Thyroid gland (tissue), 4 donors: ENCODE results near the gene SYNM. TPM values are rescaled to one million over a fixed set of nuclear protein-coding genes. Genes with fewer than 3 reads are reported as not detected.

Source experiments
- DNase-seq, 2 donors: peaks; one replicate each; pipeline ENCODE4 v3.0.0-alpha.2; 2019
- H3K27ac ChIP-seq, 3 donors: fragments of 200-600 bp; sonication (generic); 1 replicate in 2 of 3; 2 replicates in 1 of 3; pipeline ENCODE4 v1.5.1; 2016 to 2019; ENCODE audit warnings: mild to moderate bottlenecking in 1 of 3, moderate library complexity in 1 of 3
- H3K27me3 ChIP-seq: fragments of 200-600 bp; sonication (generic); one replicate; pipeline ENCODE4 v1.5.1; 2019
- H3K36me3 ChIP-seq, 2 donors: fragments of 200-600 bp; sonication (generic); one replicate each; pipeline ENCODE4 v1.5.1; 2016 to 2019
- H3K4me1 ChIP-seq, 2 donors: fragments of 200-600 bp; sonication (generic); one replicate each; pipeline ENCODE4 v1.5.1; 2017 to 2019
- H3K4me3 ChIP-seq, 3 donors: fragments of 200-600 bp; sonication (generic); replicated peaks in 1 of 3; 1 replicate in 2 of 3; 2 replicates in 1 of 3; pipeline ENCODE4 v1.5.1; 2016; ENCODE audit warnings: mild to moderate bottlenecking in 1 of 3
- H3K9me3 ChIP-seq: fragments of 200-600 bp; sonication (generic); one replicate; pipeline ENCODE4 v1.5.1; 2017
- CTCF ChIP-seq, 6 experiments: fragments of 200-600 bp in 3 of 6; fragments of 450-650 bp in 3 of 6; sonication (generic) in 3 of 6; IDR thresholded peaks; one replicate each; pipeline ENCODE4 v1.5.1; 2016 to 2019; ENCODE audit warnings: antibody characterized with exemption in 6 of 6, mild to moderate bottlenecking in 2 of 6, inconsistent platforms in 1 of 6, moderate library complexity in 1 of 6
- POLR2A ChIP-seq, 2 donors: fragments of 450-650 bp; IDR thresholded peaks; one replicate each; pipeline ENCODE4 v1.6.1; 2017; ENCODE audit warnings: antibody characterized with exemption in 2 of 2, mild to moderate bottlenecking in 2 of 2, moderate library complexity in 1 of 2
- WGBS, 2 donors: methylation state at CpG; one replicate each; pipeline ENCODE4 v1.1.5; 2017; 5-methylcytosine and 5-hydroxymethylcytosine counted together
- intact Hi-C: fragments of 100-400 bp; cut with DNase I; formaldehyde crosslinking; loops from one replicate; pipeline ENCODE4 v1.15.1; 2023
- total RNA-seq, 4 donors: library from RNA; depleted of rRNA; stranded (reverse); fragments of >200 nt; gene quantifications; one replicate each; pipeline ENCODE4 v1.2.3, GENCODE V29; 2016

Gene SYNM
- total RNA-seq, 4 donors from 2014 or later, result 14.8 to 24.8 (median 21.5) TPM

DNA sequence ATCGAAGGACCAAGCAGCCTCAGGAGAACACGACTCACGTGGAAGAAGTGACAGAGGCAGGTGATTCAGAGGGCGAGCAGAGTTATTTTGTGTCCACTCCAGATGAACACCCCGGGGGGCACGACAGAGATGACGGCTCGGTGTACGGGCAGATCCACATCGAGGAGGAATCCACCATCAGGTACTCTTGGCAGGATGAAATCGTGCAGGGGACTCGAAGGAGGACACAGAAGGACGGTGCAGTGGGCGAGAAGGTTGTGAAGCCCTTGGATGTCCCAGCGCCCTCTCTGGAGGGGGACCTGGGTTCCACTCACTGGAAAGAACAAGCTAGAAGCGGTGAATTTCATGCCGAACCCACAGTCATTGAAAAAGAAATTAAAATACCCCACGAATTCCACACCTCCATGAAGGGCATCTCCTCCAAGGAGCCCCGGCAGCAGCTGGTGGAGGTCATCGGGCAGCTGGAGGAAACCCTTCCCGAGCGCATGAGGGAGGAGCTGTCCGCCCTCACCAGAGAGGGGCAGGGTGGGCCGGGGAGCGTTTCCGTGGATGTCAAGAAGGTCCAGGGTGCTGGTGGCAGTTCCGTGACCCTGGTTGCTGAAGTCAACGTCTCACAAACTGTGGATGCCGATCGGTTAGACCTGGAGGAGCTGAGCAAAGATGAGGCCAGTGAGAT is 26.0 kb downstream of the SYNM start:
- 90 to 92% methylated on average over 30 of the region's 30 CpGs for WGBS, 2 donors
- no peak for DNase-seq
- H3K4me1 ChIP-seq, result peaks cover 8 to 15% of the 10 kb centered on the region in 2 donors
- H3K9me3 ChIP-seq, result no peaks in the 10 kb centered on the region
- peaks cover 0 to 5% of the 10 kb centered on the region in 2 donors for H3K36me3 ChIP-seq
- no peak overlapping the region for H3K27ac ChIP-seq
- intact Hi-C loops, result no loop called here
- H3K4me3 ChIP-seq, result no peak overlapping the region
- TF ChIP-seq POLR2A (IDR thresholded peaks at IDR 0.05) (no peak), CTCF (IDR thresholded peaks at IDR 0.05) (no peak)
- no peaks in the 10 kb centered on the region for H3K27me3 ChIP-seq

DNA sequence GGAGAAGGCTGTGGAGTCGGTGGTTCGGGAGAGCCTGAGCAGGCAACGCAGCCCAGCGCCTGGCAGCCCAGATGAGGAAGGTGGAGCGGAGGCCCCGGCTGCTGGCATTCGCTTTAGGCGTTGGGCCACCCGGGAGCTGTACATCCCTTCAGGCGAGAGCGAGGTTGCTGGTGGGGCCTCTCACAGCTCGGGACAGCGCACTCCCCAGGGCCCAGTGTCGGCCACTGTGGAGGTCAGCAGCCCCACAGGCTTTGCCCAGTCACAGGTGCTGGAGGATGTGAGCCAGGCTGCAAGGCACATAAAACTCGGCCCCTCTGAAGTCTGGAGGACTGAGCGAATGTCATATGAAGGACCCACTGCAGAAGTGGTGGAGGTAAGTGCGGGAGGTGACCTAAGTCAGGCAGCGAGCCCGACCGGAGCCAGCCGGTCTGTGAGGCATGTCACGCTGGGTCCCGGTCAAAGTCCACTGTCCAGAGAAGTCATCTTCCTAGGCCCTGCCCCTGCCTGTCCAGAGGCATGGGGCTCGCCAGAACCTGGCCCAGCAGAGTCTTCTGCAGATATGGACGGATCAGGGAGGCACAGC is 26.7 kb downstream of the SYNM start:
- no peak overlapping the region for H3K4me3 ChIP-seq
- 92 to 96% methylated on average over 13 to 17 of the region's 25 CpGs for WGBS, 2 donors
- no peak for DNase-seq
- peaks cover 0 to 5% of the 10 kb centered on the region in 2 donors for H3K36me3 ChIP-seq
- peaks cover 8 to 11% of the 10 kb centered on the region in 2 donors for H3K4me1 ChIP-seq
- TF ChIP-seq CTCF (IDR thresholded peaks at IDR 0.05) (no peak), POLR2A (IDR thresholded peaks at IDR 0.05) (no peak)
- H3K27me3 ChIP-seq, result no peaks in the 10 kb centered on the region
- intact Hi-C loops, result no loop called here
- no peak overlapping the region for H3K27ac ChIP-seq
- H3K9me3 ChIP-seq, result no peaks in the 10 kb centered on the region

GRCh38 chr15:99132122-99132521 is 27.2 kb downstream of the SYNM start:
- intact Hi-C loops, result no loop called here
- H3K36me3 ChIP-seq, result peaks cover 0 to 5% of the 10 kb centered on the region in 2 donors
- no peak for DNase-seq
- no peak overlapping the region for H3K27ac ChIP-seq
- WGBS, 2 donors, result 88 to 96% methylated on average over 4 of the region's 4 CpGs
- H3K27me3 ChIP-seq, result no peaks in the 10 kb centered on the region
- H3K4me1 ChIP-seq, result peaks cover 8 to 11% of the 10 kb centered on the region in 2 donors
- no peaks in the 10 kb centered on the region for H3K9me3 ChIP-seq
- H3K4me3 ChIP-seq, result no peak overlapping the region
- TF ChIP-seq POLR2A (IDR thresholded peaks at IDR 0.05), result no peak
- TF ChIP-seq CTCF (IDR thresholded peaks at IDR 0.05), result no peak

GRCh38 chr15:99132634-99133287 is 27.9 kb downstream of the SYNM start:
- Histone ChIP-seq H3K9me3 (no peaks in the 10 kb centered on the region), H3K27ac (no peak overlapping the region), H3K4me1 (peaks cover 8 to 11% of the 10 kb centered on the region in 2 donors), H3K36me3 (peaks cover 0 to 5% of the 10 kb centered on the region in 2 donors), H3K27me3 (no peaks in the 10 kb centered on the region), H3K4me3 (no peak overlapping the region)
- no peak for DNase-seq
- no peak for TF ChIP-seq CTCF (IDR thresholded peaks at IDR 0.05)
- TF ChIP-seq POLR2A (IDR thresholded peaks at IDR 0.05), result no peak
- WGBS, 2 donors, result 85 to 92% methylated on average over 18 of the region's 18 CpGs
- intact Hi-C loops, result no loop called here
